ENCODE data around the gene CTNNA3.

DNA sequence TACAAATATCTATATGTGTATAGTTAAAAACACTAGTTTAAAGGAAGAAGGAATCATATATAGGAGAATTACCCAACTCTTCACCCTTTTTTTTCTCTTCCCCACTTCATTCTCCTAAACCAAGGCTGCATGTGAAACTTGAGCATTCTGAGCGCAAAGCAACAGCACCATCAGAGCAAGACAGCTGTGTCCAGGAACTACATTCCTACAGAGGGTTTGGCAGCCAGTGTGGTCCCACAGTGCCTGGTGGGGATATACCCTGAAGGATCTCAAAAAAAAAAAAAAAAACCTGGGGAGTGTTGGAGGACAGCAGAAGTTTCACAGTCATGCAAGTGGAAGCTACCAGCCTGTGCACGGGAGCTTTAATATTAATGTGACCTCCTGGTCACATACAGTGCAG is 310.4 kb downstream of the CTNNA3 start:
- TF ChIP-seq, protein P1, sequence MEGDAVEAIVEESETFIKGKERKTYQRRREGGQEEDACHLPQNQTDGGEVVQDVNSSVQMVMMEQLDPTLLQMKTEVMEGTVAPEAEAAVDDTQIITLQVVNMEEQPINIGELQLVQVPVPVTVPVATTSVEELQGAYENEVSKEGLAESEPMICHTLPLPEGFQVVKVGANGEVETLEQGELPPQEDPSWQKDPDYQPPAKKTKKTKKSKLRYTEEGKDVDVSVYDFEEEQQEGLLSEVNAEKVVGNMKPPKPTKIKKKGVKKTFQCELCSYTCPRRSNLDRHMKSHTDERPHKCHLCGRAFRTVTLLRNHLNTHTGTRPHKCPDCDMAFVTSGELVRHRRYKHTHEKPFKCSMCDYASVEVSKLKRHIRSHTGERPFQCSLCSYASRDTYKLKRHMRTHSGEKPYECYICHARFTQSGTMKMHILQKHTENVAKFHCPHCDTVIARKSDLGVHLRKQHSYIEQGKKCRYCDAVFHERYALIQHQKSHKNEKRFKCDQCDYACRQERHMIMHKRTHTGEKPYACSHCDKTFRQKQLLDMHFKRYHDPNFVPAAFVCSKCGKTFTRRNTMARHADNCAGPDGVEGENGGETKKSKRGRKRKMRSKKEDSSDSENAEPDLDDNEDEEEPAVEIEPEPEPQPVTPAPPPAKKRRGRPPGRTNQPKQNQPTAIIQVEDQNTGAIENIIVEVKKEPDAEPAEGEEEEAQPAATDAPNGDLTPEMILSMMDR (IDR thresholded peaks at IDR 0.05), result no peak
- no peak for TF ChIP-seq POLR2AphosphoS5 (IDR thresholded peaks at IDR 0.05)

Measured in upper lobe of left lung (tissue), 4 donors.